HG02885 (cell line): ENCODE results near the gene KCNG2.

ENCODE experiments used
- ATAC-seq: cut with Tn5 transposase; IDR thresholded peaks from one replicate; pipeline ENCODE4 v1.9.1; 2021; ENCODE audit warnings: mild to moderate bottlenecking; ENCODE audit not compliant: unreplicated experiment, poor library complexity

The KCNG2 gene

DNA sequence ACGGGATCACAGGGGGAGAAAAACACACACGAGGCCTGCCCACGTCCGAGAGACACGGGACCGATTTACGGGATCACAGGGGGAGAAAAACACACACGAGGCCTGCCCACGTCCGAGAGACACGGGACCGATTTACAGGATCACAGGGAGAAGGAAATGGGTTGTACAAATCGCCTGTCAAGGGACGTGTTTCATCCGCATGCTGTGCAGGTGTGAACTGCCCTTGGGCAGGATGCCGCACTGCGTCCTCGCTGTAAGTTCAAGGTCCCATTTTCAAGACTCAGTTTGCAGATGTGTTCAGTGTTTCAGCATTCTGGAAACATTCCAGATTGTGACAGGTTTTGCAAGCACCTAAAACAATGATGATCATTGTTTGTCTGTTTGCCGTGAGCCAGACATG lies 2.3 kb upstream of the KCNG2 start:
- ATAC-seq = no peak

DNA sequence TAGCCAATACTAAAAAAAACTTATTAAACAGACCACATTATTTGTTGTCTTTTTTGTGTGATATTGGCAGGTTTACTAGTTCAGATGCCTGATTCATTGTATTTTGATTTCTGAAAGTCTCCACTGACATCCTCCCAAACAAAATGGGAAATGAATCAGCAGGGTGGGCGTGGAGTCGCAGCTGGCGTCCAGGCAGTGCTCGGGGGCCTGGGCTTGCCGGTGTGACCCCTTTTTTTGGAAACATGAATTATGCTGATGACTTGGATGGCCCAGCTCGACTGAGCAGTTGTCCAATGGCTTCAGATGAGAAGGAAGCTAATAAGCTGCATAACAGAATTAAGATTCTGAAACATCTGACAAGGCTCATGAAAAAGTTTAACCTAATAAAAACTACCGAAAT lies 1.7 kb upstream of the KCNG2 start:
- no peak for ATAC-seq

DNA sequence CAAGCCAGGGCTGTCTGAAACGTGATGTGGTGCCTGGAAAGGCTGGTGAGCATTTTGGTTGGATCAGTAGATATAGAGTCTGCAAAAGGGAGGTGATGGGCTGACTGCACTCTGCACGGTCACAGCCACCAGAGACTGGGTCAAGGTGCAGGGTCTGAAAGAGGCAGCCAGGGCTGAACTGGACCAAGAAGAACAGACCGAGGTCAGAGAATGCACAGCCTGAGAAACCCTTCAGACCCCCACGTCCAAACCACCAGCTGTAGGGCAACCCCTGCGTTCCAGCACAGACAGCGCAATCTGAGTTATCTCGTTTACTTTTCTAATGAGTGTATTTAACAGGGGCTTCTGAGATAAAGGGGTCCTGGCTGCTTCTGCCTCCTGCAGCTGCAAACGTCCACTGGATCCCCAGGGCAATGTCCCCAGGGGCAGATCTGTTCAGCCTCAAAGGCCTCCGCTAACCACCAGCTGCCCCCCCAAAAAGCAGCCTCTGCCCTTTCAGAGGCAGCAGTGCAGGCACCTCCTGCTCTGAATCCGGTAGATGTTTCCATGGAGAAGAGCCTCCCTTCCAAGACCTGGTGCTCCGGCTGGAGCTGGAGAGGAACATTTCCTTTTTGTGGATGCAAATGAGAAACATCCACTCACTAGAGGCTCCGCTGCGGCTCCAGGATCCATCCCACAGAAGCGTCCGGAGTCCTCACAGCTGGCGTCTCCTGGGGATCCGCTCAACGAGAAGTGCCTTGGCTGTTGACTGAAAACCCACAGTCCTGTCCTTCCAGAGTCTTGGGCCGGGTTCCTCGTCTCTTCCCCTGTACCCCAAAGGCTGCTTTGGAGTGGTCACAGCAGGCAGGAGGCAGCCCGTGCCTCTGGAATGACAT lies 970 bp upstream of the KCNG2 start:
- no peak for ATAC-seq

DNA sequence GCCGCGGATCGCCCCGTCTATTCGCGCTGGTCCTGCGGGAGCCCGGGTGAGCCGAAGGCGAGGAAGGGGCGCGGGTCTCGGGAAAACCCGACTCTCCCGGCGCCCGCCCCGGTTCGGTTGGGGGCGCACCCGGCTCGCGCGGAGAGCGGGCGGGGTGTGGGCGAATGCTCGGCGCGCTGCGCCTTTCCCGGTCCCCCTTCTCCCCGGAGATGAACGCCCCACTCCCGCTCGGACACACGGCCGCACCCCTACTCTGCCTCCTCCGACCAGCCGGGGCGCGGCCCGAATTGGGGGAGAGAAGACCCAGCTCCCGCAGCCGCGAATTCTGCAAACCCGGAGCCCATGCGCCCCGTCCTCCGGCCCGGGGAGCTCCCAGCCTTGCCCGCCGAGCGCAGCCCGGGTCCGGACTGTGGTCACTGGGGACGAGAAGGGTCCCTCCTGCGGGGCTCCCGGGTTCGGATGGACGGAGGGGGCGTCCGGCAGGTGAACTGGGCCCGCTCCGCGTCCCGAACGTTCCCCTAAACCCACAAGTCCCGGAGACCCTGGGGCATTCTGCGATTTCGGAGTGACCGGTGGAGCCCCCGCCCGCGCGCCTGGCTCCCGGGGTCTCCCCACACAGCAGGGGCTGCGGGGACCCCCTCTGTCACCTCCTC lies 734 bp downstream of the KCNG2 start:
- ATAC-seq = no peak

DNA sequence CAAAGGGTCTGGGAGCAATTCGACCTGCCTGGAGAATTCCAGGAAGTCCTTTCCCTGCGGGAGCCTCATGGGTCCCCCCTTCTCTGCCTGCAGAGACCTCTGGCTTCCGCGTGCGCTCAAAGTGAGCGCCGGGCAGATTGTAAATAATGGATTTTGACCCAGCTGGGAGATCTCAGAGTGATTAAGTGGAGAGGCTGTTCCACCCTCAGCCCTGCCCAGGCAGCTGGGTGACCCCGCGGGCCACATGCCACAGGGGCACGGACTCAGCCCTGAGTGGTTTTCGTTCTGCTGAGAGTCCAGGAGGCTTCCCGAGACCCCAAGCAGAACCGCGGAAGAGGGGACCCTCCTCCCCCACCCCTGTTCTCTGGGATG lies 1.2 kb downstream of the KCNG2 start:
- no peak for ATAC-seq

DNA sequence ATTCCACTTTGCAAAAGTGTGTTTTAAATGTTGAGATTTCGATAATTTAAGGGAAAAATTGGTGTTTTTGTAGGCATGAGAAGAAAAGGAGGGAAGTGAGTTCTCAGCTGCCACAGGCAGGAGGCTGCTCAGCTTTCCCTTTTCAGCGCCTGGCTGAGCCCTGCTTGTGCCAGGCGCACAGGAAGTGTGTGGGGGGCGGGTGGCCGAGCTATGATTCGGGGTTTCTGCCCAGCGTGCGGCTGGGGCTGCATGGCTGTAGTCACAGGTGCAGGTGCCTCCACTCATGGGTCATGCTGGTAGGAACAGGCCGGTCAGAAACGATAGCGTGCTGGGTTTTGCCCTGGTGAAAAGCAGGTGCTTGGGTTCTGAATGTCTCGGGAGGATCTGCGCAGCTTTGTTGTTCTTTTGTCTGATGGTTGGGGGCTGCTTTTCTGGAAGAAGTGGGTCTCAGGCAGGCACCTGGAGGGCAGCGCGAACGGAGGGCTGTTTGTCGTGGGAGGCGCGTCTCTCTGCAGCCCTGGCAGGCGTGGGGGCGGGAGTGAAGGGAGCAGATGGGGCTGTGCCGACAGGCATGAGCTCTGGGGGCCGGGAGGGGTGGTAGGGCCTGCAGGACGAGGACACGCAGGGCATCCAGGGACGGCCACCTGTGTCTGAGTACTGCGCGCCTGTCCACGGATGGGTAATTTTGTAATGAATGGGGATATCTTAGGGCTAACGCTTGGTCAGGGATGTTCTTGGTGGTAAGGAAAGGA lies 2.1 kb downstream of the KCNG2 start:
- no peak for ATAC-seq

DNA sequence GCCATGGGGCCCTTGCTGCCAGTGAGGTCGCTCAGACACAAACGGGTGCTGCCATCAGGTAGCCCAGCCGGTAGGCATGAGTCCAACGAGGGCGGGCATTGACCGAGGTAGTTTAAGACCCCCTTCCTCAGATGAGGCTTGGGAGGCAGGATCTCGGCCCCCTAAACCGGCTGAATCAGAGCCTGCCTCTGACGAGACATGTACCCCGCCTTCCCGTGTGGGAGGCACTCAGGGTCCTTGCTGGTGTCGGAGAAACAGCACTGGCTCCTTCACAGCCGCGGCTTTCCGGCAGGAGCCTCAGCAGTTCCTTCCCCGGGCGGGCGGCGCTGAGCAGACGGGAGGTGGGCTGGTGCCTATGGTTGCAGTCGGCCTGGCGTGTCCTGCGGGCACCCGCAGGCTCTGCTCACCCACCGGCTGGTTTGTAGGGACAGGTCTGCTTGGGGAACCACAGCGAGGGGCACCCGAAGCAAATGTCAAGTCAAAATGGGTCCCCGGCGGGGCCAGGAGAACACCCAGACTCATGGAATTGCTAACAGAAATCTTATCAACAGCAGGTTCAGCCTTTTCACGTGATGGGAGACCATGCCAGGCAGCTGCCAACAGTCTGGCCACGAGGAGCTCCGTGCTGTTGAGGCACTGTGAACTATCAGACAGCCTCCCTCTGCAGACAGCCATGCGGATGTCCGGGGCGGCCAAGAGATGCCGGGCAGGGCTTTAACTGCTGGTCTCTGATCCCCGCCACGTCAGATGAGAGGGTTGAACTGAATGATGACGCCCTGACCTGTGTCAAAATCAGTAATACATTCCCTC lies 2.8 kb downstream of the KCNG2 start:
- no peak for ATAC-seq

DNA sequence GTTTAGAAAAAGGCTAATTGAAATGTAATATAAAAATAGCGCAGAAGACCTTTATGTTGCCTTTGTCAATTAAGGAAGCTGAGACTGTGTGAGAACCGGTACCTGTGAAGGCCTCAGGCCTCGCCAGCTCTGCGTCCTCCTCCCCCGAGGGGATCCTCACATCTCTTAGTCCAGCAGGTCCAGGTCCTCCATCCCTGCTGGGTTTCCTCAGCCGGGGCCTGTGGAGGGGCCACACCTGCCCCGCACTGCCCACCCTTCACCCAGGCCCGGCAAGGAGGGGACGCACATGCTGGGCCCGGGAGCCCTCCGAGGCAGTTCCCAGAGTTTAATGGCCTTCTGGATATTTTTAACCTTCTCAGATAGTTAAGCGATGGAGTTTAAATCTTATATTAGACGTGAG lies 3.5 kb downstream of the KCNG2 start:
- no peak for ATAC-seq

DNA sequence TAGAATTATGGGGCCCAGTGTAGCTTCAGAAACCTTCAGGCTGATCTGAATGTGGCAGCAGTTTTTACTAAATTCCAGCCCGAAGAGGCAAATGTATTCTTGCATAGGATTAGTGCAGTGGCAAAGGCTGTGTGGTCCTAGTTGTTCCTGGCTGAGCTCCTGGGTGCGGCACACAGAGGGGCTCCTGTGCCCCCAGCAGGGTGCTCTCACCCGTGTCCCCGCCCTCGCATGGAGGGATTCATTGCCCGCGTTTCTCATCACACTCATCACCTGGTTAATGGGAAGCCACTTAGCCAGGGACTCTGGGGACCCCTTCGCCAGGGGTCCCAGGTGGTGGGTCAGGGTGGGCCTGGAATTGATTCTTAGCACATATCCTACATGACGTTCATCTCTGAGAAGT lies 3.9 kb downstream of the KCNG2 start:
- ATAC-seq = no peak

DNA sequence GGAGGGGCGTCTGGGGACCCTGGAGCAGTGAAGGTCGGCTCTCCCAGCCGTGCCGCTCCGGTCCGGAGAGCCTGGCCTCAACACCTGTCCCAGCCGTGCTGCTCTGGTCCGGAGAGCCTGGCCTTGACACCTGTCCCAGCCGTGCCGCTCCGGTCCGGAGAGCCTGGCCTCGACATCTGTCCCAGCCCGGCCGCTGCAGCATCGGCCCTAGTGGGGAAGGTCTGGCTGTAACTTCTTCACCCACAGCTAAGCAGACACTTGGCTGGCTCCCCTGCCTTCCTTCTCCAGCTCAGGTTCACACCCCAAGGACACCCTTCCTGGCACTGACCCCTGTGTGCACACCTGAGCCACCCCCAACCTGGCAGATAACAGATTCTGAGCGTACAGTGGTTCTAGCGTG lies 4.6 kb downstream of the KCNG2 start:
- ATAC-seq = no peak

DNA sequence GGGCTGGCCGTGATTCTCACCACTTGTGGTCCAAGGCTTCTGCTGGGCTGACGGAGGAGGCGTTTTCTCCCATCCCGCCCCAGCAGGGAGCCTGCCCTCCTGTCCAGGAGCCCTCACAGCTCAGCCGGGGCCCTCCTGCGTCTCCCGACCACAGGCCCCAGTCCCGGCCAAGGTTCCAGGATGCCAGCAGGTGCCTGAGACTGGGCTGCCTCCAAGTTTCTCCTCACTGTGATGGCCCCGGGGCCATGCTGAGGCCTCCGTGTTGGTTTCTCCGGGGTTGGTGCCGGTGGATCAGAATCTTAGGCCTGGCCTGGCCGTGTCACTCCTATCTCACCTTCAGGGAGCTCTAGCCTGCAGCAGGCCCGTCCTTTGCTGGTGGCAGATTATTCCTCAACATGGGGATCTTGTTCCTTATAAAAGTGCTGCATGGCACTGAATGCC lies 5.9 kb downstream of the KCNG2 start:
- ATAC-seq = no peak

DNA sequence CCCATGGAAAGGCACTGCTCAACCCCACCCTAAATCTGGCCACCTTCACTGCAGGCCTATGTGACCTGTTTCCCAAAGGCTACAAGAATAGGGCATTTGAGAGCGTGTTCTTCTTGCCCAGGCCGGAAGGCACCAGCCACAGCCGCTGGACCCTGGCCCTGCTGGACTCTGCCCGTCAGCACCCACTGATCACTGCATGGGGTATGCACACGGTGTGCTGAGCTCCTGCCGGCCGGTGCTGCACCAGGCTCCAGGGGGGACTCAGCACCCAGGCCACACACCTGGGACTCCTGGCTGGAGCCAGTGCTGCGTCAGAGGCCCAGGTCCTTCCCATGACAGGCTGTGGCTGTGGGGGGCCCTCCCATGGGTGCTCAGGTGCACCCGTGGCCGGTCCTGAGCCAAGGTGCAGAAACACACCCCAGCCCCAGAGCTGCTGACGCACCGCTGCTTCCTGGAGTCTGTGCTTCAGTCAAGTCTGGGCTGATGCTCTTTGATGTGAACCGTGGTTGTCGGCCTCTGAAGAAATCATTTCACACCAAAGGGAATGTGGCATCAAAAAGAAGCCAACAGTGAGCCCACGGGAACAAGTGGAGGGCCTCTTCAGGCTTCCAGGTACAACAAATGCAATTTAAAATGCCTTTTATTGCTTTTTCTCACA lies 6.5 kb downstream of the KCNG2 start:
- ATAC-seq = no peak

DNA sequence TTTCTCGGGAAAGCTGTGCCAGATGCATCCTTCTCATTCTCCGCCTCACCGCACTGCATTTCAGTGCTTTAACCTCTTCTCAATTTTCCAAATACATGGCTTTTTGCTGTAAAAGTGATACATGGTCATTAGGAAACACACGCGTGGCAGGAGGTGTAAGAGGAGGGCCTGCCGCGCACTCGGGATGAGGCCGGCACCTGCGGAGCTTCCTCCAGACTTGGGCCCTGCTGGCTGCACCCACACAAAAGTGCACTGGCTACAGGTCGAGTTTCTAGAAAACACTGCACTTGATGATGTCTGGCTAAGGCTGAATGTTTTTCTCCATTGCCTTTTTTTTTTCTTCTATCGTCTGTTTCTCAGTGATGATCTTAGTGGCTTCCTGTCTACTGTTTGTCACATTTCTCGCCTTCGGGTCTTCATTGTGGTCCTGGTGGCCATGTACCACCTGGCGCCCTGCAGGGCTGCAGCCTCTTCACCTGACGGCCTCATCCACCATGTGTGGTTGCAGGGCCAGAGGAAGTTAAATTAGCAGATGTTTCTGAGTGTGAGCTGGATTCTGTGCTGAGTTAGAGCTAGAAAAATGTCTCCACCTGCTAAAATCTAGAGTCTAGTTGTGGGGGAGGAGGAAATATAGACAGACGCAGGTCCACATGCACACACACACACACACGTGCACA lies 7.6 kb downstream of the KCNG2 start:
- no peak for ATAC-seq

DNA sequence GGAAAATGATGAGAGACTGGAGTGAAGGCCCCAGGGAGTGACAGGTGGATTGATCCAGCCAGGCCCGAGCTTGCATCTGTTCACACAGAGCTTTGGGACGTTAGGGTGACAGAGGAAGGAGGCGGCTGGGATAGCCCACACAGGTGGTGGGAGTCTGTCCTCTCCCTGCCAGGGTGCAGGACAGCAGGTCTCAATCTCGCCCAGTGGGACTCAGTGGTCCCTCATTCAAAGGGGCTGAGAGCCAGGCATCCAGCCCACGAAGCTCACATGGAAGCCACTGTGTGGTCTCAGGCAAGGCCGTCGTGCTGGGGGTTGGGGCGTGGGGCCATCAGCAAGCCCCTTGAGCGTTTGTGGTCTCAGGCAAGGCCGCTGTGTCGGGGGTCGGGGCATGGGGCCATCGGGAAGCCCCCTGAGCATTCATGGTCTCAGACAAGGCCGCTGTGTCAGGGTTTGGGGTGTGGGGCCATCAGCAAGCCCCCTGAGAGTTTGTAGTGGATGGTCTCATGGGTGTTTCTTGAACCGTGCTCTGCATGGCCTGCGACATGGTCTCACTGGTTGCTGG lies 8.3 kb downstream of the KCNG2 start:
- no peak for ATAC-seq

DNA sequence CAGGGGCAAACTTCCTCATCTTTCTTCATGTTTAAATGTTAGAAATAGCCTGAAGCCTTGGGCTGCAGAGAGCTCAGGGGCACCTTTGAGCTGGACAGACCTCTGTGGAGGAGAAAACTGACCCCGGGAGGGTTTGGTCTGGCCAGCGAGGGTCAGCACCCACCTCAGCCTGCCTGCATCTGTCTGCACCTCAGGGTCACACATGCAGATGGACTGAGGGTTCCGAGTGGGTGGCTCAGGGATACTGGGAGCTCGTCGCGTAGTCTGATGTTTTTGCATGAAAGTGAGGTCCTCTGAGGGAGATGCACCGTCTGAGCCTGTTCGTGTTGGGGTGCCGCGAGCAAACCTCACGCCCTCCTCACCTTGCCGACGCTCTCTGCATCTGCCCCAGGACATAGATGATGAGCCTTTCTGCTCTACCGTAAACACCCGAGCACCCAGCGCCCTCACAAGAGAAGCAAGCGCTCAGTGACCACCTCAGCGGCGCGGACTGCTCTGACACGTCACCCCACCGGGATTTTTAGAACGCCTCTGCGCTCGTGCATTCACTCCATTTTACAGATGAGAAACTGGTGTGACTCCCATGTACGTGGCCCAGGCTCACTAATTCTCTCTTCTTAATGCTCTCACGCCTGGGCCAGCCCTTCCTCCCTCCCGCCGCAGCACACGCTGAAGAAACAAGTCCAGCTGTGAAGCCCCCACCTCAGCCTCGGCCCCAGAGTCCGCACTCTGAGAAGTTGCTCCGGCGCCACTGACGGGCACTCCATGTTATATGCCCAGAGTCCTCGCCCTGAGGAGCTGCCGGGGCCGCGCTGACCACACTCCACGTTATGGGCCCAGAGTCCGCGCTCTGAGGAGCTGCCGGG lies 9.5 kb downstream of the KCNG2 start:
- no peak for ATAC-seq

DNA sequence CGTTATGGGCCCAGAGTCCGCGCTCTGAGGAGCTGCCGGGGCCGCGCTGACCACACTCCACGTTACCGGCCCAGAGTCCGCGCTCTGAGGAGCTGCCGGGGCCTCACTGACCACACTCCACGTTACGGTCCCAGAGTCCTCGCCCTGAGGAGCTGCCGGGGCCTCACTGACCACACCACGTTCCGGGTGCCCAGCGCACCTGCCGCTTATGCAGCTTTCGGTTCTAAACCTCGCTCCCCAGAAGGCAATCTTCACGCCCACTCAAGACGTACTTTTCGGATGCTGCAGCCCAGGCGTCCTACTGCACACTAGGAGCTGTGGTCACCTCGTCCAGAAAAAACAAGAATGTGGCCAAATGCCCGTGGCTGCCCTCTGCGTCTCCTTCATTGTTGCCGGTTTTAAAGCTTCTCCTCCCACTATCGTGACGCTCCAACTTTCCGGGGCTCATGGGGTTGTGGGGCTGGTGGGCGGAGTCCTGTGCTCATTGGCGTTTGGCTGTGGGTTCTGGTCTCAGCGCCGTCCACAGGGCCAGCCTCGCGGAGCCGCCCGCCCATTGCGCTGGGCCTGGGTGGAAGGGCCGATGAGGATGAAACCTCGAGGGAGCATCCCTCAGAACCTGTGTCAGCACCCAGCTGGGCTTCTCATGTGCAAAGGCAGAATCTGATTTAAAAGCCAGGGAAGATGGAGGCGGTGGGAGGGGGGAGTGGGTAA lies 11.9 kb downstream of the KCNG2 start:
- ATAC-seq = no peak

DNA sequence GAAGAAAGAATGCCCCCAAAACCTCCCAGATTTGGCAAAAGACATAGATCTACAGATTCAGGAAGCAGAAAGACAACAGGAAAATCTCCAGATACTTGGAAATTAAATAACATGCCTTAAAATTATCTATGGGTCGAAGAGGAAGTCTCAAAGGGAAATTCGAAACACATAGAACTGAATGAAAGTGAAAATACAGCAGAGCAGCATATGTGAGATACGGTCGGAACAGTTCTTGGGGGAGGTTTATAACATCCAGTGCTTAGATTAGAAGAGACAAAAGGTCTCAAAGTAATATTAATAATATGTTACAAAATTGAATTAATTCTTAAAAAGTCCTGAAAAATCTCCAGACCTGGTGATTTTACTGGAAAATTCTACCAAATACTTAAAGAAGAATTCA lies 14.3 kb downstream of the KCNG2 start:
- no peak for ATAC-seq

DNA sequence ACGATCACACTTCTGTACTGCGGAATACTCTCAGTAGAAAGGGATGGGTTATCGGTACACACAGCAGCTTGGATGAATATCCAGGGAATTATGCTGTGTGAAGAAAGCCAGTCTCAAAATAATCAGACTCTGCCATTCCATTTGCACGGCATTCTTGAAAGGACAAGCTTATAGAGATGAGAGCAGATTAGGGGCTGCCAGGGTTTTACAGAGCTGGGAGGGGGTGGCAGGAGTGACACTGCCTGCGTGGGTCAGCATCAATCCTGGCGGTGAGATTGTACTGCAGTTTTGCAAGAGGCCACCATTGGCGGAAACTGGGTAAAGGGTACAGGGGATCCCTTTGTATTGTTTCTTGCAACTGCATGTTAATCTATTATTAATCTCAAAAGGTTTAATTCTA lies 16.6 kb downstream of the KCNG2 start:
- no peak for ATAC-seq
